MM.1S (cell line): ENCODE measurements around the gene SLC30A1.

ENCODE experiments used
- DNase-seq: peaks from one replicate; pipeline ENCODE4 v3.0.0-alpha.2; 2015
- H2AFZ ChIP-seq: fragments of 300-600 bp; sonication (generic); 2 replicates; pipeline ENCODE4 v1.6.0; 2016; ENCODE audit warnings: antibody characterized with exemption, low read length
- H3F3A ChIP-seq: fragments of 300-600 bp; sonication (generic); 2 replicates; pipeline ENCODE4 v1.6.1; 2016; ENCODE audit warnings: mild to moderate bottlenecking, antibody characterized with exemption, low read length, moderate library complexity, mixed read lengths; ENCODE audit not compliant: insufficient read depth
- H3K27ac ChIP-seq: fragments of 300-600 bp; sonication (generic); 2 replicates; pipeline ENCODE4 v1.5.1; 2016; ENCODE audit warnings: mild to moderate bottlenecking, low read length
- H3K27me3 ChIP-seq: fragments of 300-600 bp; sonication (generic); replicated peaks from 2 replicates; pipeline ENCODE4 v1.6.0; 2016; ENCODE audit warnings: low read length; ENCODE audit not compliant: insufficient read depth
- H3K36me3 ChIP-seq: fragments of 300-600 bp; sonication (generic); replicated peaks from 2 replicates; pipeline ENCODE4 v1.6.1; 2016; ENCODE audit warnings: mild to moderate bottlenecking, low read length, mixed read lengths; ENCODE audit not compliant: insufficient read depth
- H3K4me1 ChIP-seq: fragments of 300-600 bp; sonication (generic); 2 replicates; pipeline ENCODE4 v1.6.1; 2016; ENCODE audit warnings: low read length, mixed read lengths
- H3K4me2 ChIP-seq: fragments of 300-600 bp; sonication (generic); 2 replicates; pipeline ENCODE4 v1.6.0; 2016; ENCODE audit warnings: low read depth, low read length
- H3K4me3 ChIP-seq: fragments of 300-600 bp; sonication (generic); 2 replicates; pipeline ENCODE4 v1.5.1; 2016; ENCODE audit warnings: low read length, mixed read lengths
- H3K79me2 ChIP-seq: fragments of 300-600 bp; sonication (generic); 2 replicates; pipeline ENCODE4 v1.6.1; 2016; ENCODE audit warnings: mixed run types, low read length, mixed read lengths
- H3K9ac ChIP-seq: fragments of 300-600 bp; sonication (generic); 2 replicates; pipeline ENCODE4 v1.6.1; 2016; ENCODE audit warnings: low read length, mixed read lengths
- H3K9me2 ChIP-seq: fragments of 300-600 bp; sonication (generic); replicated peaks from 2 replicates; pipeline ENCODE4 v1.6.1; 2016; ENCODE audit warnings: mild to moderate bottlenecking, low read length, mixed read lengths; ENCODE audit not compliant: insufficient read depth
- H3K9me3 ChIP-seq: fragments of 300-600 bp; sonication (generic); replicated peaks from 2 replicates; pipeline ENCODE4 v1.6.1; 2016; ENCODE audit warnings: mild to moderate bottlenecking, low read length, mixed read lengths; ENCODE audit not compliant: insufficient read depth
- H4K20me1 ChIP-seq: fragments of 300-600 bp; sonication (generic); 2 replicates; pipeline ENCODE4 v1.6.1; 2016; ENCODE audit warnings: mild to moderate bottlenecking, low read length, moderate library complexity, mixed read lengths; ENCODE audit not compliant: insufficient read depth
- EZH2 ChIP-seq: fragments of 300-600 bp; sonication (generic); optimal IDR thresholded peaks from 2 replicates; pipeline ENCODE3; 2017; ENCODE audit warnings: low read depth, mild to moderate bottlenecking, antibody characterized with exemption, low read length, mixed read lengths
- EZH2phosphoT487 ChIP-seq: fragments of 300-600 bp; sonication (generic); IDR thresholded peaks from 2 replicates; pipeline ENCODE4 v1.6.1; 2018; ENCODE audit warnings: antibody characterized with exemption, low read length
- TF ChIP-seq, protein P1 (sequence below): fragments of 300-600 bp; sonication (generic); IDR thresholded peaks from 2 replicates; pipeline ENCODE4 v1.5.1; 2016; ENCODE audit warnings: antibody characterized with exemption, low read length, mixed read lengths

The SLC30A1 gene

DNA sequence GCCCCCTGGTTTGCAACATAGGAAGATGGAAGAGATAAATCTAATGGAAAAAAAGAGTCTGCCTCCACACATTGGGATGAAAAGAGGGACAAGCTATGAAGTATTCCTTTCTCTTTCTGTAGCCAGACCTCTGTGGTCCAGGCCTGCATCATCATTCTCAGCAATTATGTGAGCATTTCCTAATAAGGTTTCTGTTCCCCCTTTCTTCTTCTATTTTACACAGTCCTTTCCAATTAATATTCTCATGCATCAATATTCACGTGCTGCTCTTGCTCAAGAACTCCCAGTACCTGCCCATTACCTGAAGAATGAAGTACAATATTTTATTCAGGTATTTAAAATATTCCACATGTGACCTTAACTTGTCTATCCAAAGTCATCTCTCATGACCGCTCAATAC, 8.2 kb upstream of the SLC30A1 start:
- no peak overlapping the region for H2AFZ ChIP-seq
- H3K4me2 ChIP-seq = no peak overlapping the region
- H3K4me1 ChIP-seq = peaks cover 16% of the 10 kb centered on the region
- TF ChIP-seq EZH2 = no peak
- TF ChIP-seq, protein P1, sequence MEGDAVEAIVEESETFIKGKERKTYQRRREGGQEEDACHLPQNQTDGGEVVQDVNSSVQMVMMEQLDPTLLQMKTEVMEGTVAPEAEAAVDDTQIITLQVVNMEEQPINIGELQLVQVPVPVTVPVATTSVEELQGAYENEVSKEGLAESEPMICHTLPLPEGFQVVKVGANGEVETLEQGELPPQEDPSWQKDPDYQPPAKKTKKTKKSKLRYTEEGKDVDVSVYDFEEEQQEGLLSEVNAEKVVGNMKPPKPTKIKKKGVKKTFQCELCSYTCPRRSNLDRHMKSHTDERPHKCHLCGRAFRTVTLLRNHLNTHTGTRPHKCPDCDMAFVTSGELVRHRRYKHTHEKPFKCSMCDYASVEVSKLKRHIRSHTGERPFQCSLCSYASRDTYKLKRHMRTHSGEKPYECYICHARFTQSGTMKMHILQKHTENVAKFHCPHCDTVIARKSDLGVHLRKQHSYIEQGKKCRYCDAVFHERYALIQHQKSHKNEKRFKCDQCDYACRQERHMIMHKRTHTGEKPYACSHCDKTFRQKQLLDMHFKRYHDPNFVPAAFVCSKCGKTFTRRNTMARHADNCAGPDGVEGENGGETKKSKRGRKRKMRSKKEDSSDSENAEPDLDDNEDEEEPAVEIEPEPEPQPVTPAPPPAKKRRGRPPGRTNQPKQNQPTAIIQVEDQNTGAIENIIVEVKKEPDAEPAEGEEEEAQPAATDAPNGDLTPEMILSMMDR = no peak
- no peak for TF ChIP-seq EZH2phosphoT487
- H3K9me3 ChIP-seq = no peaks in the 10 kb centered on the region
- peaks cover 7% of the 10 kb centered on the region for H3F3A ChIP-seq
- no peak overlapping the region for H3K9ac ChIP-seq
- H3K4me3 ChIP-seq = no peak overlapping the region
- no peak overlapping the region for H3K27ac ChIP-seq
- H3K9me2 ChIP-seq = no peaks in the 10 kb centered on the region
- H3K79me2 ChIP-seq = no peaks in the 10 kb centered on the region
- H3K27me3 ChIP-seq = no peaks in the 10 kb centered on the region
- H4K20me1 ChIP-seq = no peaks in the 10 kb centered on the region
- no peaks in the 10 kb centered on the region for H3K36me3 ChIP-seq
- no peak for DNase-seq

- H3K9me3 ChIP-seq = no peaks in the 10 kb centered on the region
- no peak overlapping the region for H2AFZ ChIP-seq
- no peaks in the 10 kb centered on the region for H3K9me2 ChIP-seq
- peaks cover 20% of the 10 kb centered on the region for H3K4me1 ChIP-seq
- peaks cover 13% of the 10 kb centered on the region for H3F3A ChIP-seq
- H3K79me2 ChIP-seq = 0 out of 2 replicates have a peak, but pooled peaks cover under 1% of the 10 kb centered on the region
- no peak for DNase-seq
- H3K4me3 ChIP-seq = no peak overlapping the region
- no peak overlapping the region for H3K27ac ChIP-seq
- TF ChIP-seq EZH2 (no peak), EZH2phosphoT487 (no peak)
- TF ChIP-seq, protein P1 = no peak
- no peaks in the 10 kb centered on the region for H3K27me3 ChIP-seq
- no peaks in the 10 kb centered on the region for H3K36me3 ChIP-seq
- no peak overlapping the region for H3K4me2 ChIP-seq
- H3K9ac ChIP-seq = no peak overlapping the region
- H4K20me1 ChIP-seq = no peaks in the 10 kb centered on the region
Measured at GRCh38 chr1:211586538-211586937, 7.6 kb upstream of the SLC30A1 start.

DNA sequence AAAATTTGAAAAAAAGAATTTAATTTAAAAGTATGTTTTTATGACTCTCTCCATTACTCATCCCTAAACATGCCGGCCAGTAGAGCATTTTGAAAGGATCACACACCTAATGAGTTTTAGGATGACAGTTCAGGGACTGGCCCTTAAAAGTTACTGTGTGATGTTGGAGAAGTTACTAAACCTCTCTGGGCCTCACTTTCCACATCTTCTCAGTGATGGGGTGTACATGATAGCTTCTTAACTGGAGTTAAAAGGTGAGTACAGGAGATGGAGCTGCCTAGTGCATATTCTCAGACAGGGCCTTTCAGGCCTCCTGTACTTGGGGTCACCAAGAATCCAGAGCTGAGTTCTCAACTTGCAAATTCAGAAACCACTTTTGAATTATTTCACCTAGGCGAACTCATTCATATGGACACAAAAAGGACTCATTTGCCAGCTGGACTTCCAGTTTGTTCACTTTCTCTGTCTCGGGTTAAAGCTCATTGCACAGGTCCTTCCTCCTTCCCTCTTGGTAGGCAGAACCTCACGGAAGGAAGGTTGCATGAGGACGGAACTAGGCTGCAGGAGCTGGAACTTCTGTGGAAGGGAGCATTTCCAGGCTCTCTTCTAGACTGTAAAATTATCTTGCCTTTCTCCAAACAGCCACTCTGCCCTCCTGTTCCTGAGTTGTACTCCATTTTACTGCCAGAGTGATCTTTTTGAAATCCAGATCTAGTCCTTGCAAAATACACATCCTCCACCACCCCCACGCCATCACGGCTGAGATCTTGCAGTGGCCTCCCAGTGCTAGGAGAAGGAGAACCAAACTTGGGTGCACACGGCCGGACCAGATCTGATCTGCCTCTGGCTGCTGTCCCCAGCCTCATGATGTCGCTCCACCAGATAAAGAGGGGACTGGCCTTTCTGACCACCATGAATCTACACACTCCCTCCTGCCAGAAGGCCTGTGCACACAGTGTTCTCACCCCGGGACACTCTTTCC, 4.3 kb upstream of the SLC30A1 start:
- Histone ChIP-seq H3K9me3 (no peaks in the 10 kb centered on the region), H3F3A (peaks cover 33% of the 10 kb centered on the region), H3K4me3 (no peak overlapping the region), H3K36me3 (no peaks in the 10 kb centered on the region), H4K20me1 (no peaks in the 10 kb centered on the region), H3K79me2 (peaks cover 25% of the 10 kb centered on the region), H3K27me3 (no peaks in the 10 kb centered on the region), H2AFZ (no peak overlapping the region), H3K4me1 (peaks cover 36% of the 10 kb centered on the region), H3K27ac (no peak overlapping the region), H3K9me2 (no peaks in the 10 kb centered on the region), H3K4me2 (no peak overlapping the region), H3K9ac (no peak overlapping the region)
- DNase-seq = no peak
- no peak for TF ChIP-seq EZH2
- TF ChIP-seq EZH2phosphoT487 = no peak
- TF ChIP-seq, protein P1 = no peak
